Subcutaneous abdominal adipose tissue (tissue), 5 donors: ENCODE data around the gene PRDM16.

Experiments
- H3K27ac ChIP-seq: one replicate; pipeline ENCODE4 v1.7.0; 2013; ENCODE audit warnings: low read depth, mild to moderate bottlenecking, inconsistent platforms, low read length, moderate library complexity
- H3K27me3 ChIP-seq, 5 donors: one replicate each; pipeline ENCODE4 v1.7.0; 2013; ENCODE audit warnings: low read length in 5 of 5, inconsistent platforms in 1 of 5; ENCODE audit not compliant: control insufficient read depth in 5 of 5, insufficient read depth in 4 of 5
- H3K36me3 ChIP-seq, 5 donors: one replicate each; pipeline ENCODE4 v1.7.0; 2013; ENCODE audit warnings: low read length in 5 of 5; ENCODE audit not compliant: control insufficient read depth in 5 of 5, insufficient read depth in 5 of 5
- H3K4me1 ChIP-seq, 5 donors: one replicate each; pipeline ENCODE4 v1.7.0; 2013; ENCODE audit warnings: low read length in 5 of 5, mild to moderate bottlenecking in 3 of 5, moderate library complexity in 1 of 5; ENCODE audit not compliant: control insufficient read depth in 5 of 5, insufficient read depth in 5 of 5
- H3K4me3 ChIP-seq, 5 donors: one replicate each; pipeline ENCODE4 v1.7.0; 2013; ENCODE audit warnings: low read length in 5 of 5, low read depth in 1 of 5
- H3K9ac ChIP-seq, 5 donors: one replicate each; pipeline ENCODE4 v1.7.0; 2013; ENCODE audit warnings: low read length in 5 of 5, mild to moderate bottlenecking in 4 of 5, moderate library complexity in 3 of 5
- H3K9me3 ChIP-seq, 5 donors: one replicate each; pipeline ENCODE4 v1.7.0; 2013; ENCODE audit warnings: low read length in 5 of 5; ENCODE audit not compliant: control insufficient read depth in 5 of 5
- donor health status: healthy.
- donor health status: healthy.
- donor health status: healthy.
- donor health status: healthy.
- donor health status: healthy.

The PRDM16 gene

GRCh38 chr1:3038113-3038551 is 30.9 kb upstream of the PRDM16 start:
- Histone ChIP-seq H3K4me1 (peaks cover 0 to 60% (median 54%) of the 10 kb centered on the region in 5 donors), H3K27me3 (peaks cover 0 to 6% (median 0%) of the 10 kb centered on the region in 5 donors), H3K27ac (peak overlapping the region; percentile 10)

GRCh38 chr1:3038571-3039181 is 30.3 kb upstream of the PRDM16 start:
- no peaks in the 10 kb centered on the region for H3K36me3 ChIP-seq
- peaks cover 0 to 54% (median 51%) of the 10 kb centered on the region in 5 donors for H3K4me1 ChIP-seq
- H3K27me3 ChIP-seq, result peaks cover 0 to 6% (median 0%) of the 10 kb centered on the region in 5 donors
- no peak overlapping the region for H3K4me3 ChIP-seq
- H3K9ac ChIP-seq, result peak overlapping the region in 1 of 5 donors; percentile 17
- H3K27ac ChIP-seq, result no peak overlapping the region
- H3K9me3 ChIP-seq, result no peaks in the 10 kb centered on the region

More at GRCh38 chr1:3038113-3038551, 30.9 kb upstream of the PRDM16 start:
- Histone ChIP-seq H3K9me3 (no peaks in the 10 kb centered on the region), H3K4me3 (peak overlapping the region in 2 of 5 donors; percentile 18 to 48), H3K9ac (peak overlapping the region in 1 of 5 donors; percentile 17), H3K36me3 (no peaks in the 10 kb centered on the region)

- Histone ChIP-seq H3K4me3 (no peak overlapping the region), H3K27ac (no peak overlapping the region), H3K36me3 (no peaks in the 10 kb centered on the region), H3K4me1 (peaks cover 0 to 42% (median 40%) of the 10 kb centered on the region in 5 donors), H3K9ac (no peak overlapping the region), H3K9me3 (no peaks in the 10 kb centered on the region), H3K27me3 (peaks cover 0 to 6% (median 0%) of the 10 kb centered on the region in 5 donors)
These were observed 29.0 kb upstream of the PRDM16 start for GRCh38 chr1:3040004-3040403.

- H3K36me3 ChIP-seq, result no peaks in the 10 kb centered on the region
- no peak overlapping the region for H3K4me3 ChIP-seq
- no peak overlapping the region for H3K9ac ChIP-seq
- H3K27me3 ChIP-seq, result peaks cover 0 to 2% (median 0%) of the 10 kb centered on the region in 5 donors
- H3K4me1 ChIP-seq, result peaks cover 0 to 17% (median 16%) of the 10 kb centered on the region in 5 donors
- H3K27ac ChIP-seq, result no peak overlapping the region
- H3K9me3 ChIP-seq, result no peaks in the 10 kb centered on the region
These were observed 26.5 kb upstream of the PRDM16 start for GRCh38 chr1:3042481-3042880.

- Histone ChIP-seq H3K27me3 (peaks cover 0 to 26% (median 8%) of the 10 kb centered on the region in 5 donors), H3K4me3 (no peak overlapping the region), H3K4me1 (no peaks in the 10 kb centered on the region), H3K27ac (no peak overlapping the region), H3K36me3 (no peaks in the 10 kb centered on the region), H3K9me3 (no peaks in the 10 kb centered on the region), H3K9ac (no peak overlapping the region)
These were observed 19.8 kb upstream of the PRDM16 start for GRCh38 chr1:3049164-3049563.

- no peaks in the 10 kb centered on the region for H3K36me3 ChIP-seq
- peaks cover 0 to 31% (median 10%) of the 10 kb centered on the region in 5 donors for H3K27me3 ChIP-seq
- no peaks in the 10 kb centered on the region for H3K4me1 ChIP-seq
- H3K27ac ChIP-seq, result no peak overlapping the region
- no peak overlapping the region for H3K4me3 ChIP-seq
- no peaks in the 10 kb centered on the region for H3K9me3 ChIP-seq
- H3K9ac ChIP-seq, result no peak overlapping the region
These were observed 19.1 kb upstream of the PRDM16 start for GRCh38 chr1:3049905-3050304.

- H3K27me3 ChIP-seq, result peaks cover 0 to 31% (median 10%) of the 10 kb centered on the region in 5 donors
- no peaks in the 10 kb centered on the region for H3K36me3 ChIP-seq
- no peak overlapping the region for H3K27ac ChIP-seq
- H3K4me3 ChIP-seq, result no peak overlapping the region
- H3K9me3 ChIP-seq, result no peaks in the 10 kb centered on the region
- no peaks in the 10 kb centered on the region for H3K4me1 ChIP-seq
- no peak overlapping the region for H3K9ac ChIP-seq
These were observed 18.4 kb upstream of the PRDM16 start for GRCh38 chr1:3050603-3051002.

- no peak overlapping the region for H3K9ac ChIP-seq
- no peak overlapping the region for H3K4me3 ChIP-seq
- H3K27me3 ChIP-seq, result peaks cover 0 to 31% (median 10%) of the 10 kb centered on the region in 5 donors
- H3K4me1 ChIP-seq, result no peaks in the 10 kb centered on the region
- no peaks in the 10 kb centered on the region for H3K9me3 ChIP-seq
- H3K27ac ChIP-seq, result no peak overlapping the region
- no peaks in the 10 kb centered on the region for H3K36me3 ChIP-seq
These were observed 17.4 kb upstream of the PRDM16 start for GRCh38 chr1:3051270-3052268.

GRCh38 chr1:3052501-3052900 is 16.5 kb upstream of the PRDM16 start:
- no peaks in the 10 kb centered on the region for H3K36me3 ChIP-seq
- no peaks in the 10 kb centered on the region for H3K9me3 ChIP-seq
- no peaks in the 10 kb centered on the region for H3K4me1 ChIP-seq
- no peak overlapping the region for H3K9ac ChIP-seq
- no peak overlapping the region for H3K27ac ChIP-seq
- no peak overlapping the region for H3K4me3 ChIP-seq
- peaks cover 0 to 31% (median 10%) of the 10 kb centered on the region in 5 donors for H3K27me3 ChIP-seq
